CD4-positive, alpha-beta memory T cell (primary cell): Measurements from ENCODE around the gene TFCP2L1. TPM values are rescaled to one million over a fixed set of nuclear protein-coding genes. Genes with fewer than 3 reads are reported as not detected.

ENCODE experiments used
- CTCF ChIA-PET: fragments of 350-600 bp; sonication (Branson Sonifier 250); formaldehyde crosslinking; loops from one replicate; lab custom pipeline; 2021; ENCODE audit warnings: inconsistent platforms; ENCODE audit not compliant: partially characterized antibody; lab: Charles Lee
- POLR2A ChIA-PET: fragments of 350-600 bp; sonication (Branson Sonifier 250); formaldehyde crosslinking; loops from one replicate; lab custom pipeline; 2021; ENCODE audit not compliant: partially characterized antibody; lab: Charles Lee
- DNase-seq, 5 donors: peaks; one replicate each; pipeline versions ENCODE4 v3.0.0 to v3.0.0-alpha.2; 2020 to 2022; ENCODE audit warnings: mixed read lengths in 1 of 5
- H3K27ac ChIP-seq: one replicate; pipeline ENCODE4 v1.7.0; 2013; ENCODE audit warnings: low read depth, low read length
- H3K27me3 ChIP-seq: 2 replicates; pipeline ENCODE4 v1.7.0; 2013; ENCODE audit warnings: mild to moderate bottlenecking, low read length, moderate library complexity; ENCODE audit not compliant: insufficient read depth
- H3K36me3 ChIP-seq: 2 replicates; pipeline ENCODE4 v1.7.0; 2013; ENCODE audit warnings: mild to moderate bottlenecking, low read length, moderate library complexity; ENCODE audit not compliant: insufficient read depth
- H3K4me1 ChIP-seq: 2 replicates; pipeline ENCODE4 v1.7.0; 2013; ENCODE audit warnings: mild to moderate bottlenecking, low read length, moderate library complexity; ENCODE audit not compliant: insufficient read depth
- H3K4me3 ChIP-seq, 2 donors: one replicate each; pipeline ENCODE4 v1.7.0; 2013; ENCODE audit warnings: low read length in 2 of 2, mild to moderate bottlenecking in 1 of 2
- H3K9me3 ChIP-seq, 2 donors: one replicate each; pipeline ENCODE4 v1.7.0; 2013; ENCODE audit warnings: low read length in 2 of 2, control low read depth in 1 of 2; ENCODE audit not compliant: control insufficient read depth in 1 of 2
- H3K27ac Mint-ChIP-seq, 7 donors: one replicate each; pipeline ENCODE4 v1.8.0; 2020 to 2021; ENCODE audit warnings: mixed read lengths in 7 of 7, mild to moderate bottlenecking in 6 of 7, inconsistent platforms in 3 of 7, moderate library complexity in 3 of 7
- H3K27me3 Mint-ChIP-seq, 2 donors: one replicate each; pipeline ENCODE4 v1.8.0; 2020 to 2021; ENCODE audit warnings: mixed read lengths in 2 of 2
- H3K36me3 Mint-ChIP-seq, 2 donors: one replicate each; pipeline ENCODE4 v1.8.0; 2020 to 2021; ENCODE audit warnings: mixed read lengths in 2 of 2, inconsistent platforms in 1 of 2, mild to moderate bottlenecking in 1 of 2
- H3K4me1 Mint-ChIP-seq, 4 donors: one replicate each; pipeline ENCODE4 v1.8.0; 2020 to 2021; ENCODE audit warnings: mixed read lengths in 4 of 4, mild to moderate bottlenecking in 1 of 4
- H3K4me3 Mint-ChIP-seq, 8 donors: one replicate each; pipeline ENCODE4 v1.8.0; 2020 to 2021; ENCODE audit warnings: mixed read lengths in 8 of 8, mild to moderate bottlenecking in 7 of 8, moderate library complexity in 6 of 8, inconsistent platforms in 3 of 8
- H3K9me3 Mint-ChIP-seq, 8 donors: one replicate each; pipeline ENCODE4 v1.8.0; 2020 to 2021; ENCODE audit warnings: mixed read lengths in 8 of 8, mild to moderate bottlenecking in 5 of 8, inconsistent platforms in 3 of 8, moderate library complexity in 1 of 8
- intact Hi-C: fragments of 100-400 bp; cut with micrococcal nuclease; formaldehyde crosslinking; loops from one replicate; pipeline ENCODE4 v1.15.1; 2023
- polyA plus RNA-seq, 2 donors: library from polyadenylated mRNA; unstranded; fragments of 300-500 nt; fragmentation: Illumina TruSeq; gene quantifications; one replicate each; pipeline ENCODE4 v1.2.3, GENCODE V29; 2021
- total RNA-seq, 2 experiments: library from RNA; stranded (reverse); gene quantifications; one replicate each; pipeline ENCODE4 v1.2.3, GENCODE V29; 2021

The TFCP2L1 gene
- total and polyA plus RNA-seq, 4 experiments from 2014 or later: 0.06 TPM; not detected in 3

DNA sequence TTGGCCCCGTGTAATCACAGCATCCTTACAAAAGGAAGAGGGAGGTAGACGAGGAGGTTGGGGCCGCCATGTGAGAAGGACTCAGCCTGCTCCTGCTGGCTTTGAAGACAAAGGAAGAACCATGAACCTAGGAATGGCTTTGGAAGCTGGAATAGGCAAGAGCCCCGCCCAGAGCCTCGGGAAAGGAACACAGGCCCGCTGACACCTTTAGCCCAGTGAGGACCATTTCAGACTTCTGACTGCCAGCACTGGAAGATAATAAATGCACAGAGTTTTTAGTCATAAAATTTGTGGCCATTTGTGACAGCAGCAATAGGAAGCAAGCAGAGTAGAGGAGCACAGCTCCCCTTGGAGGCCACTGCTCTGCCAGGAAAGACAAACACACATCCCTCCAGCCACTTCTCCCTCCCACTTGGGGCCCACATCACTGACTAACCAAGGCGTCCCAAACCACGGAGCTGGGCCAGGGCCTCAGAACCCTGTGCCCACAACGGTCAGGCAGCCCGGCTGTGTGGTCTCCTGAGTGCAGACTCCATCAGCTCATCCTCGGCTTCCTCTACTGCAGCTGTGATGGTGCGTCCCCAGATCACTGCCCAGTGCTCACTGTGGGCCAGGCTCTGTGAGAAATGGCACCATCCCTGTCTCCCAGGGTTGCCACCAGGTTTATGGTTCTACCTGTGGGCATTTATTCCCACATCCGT, 39.7 kb downstream of the TFCP2L1 start:
- H3K36me3 ChIP-seq: no peaks in the 10 kb centered on the region
- CTCF ChIA-PET: no interaction called here
- POLR2A ChIA-PET: no interaction called here
- Mint-ChIP-seq H3K9me3 (no peaks in the 10 kb centered on the region), H3K36me3 (no peaks in the 10 kb centered on the region), H3K4me1 (no peaks in the 10 kb centered on the region), H3K27ac (no peak overlapping the region), H3K27me3 (peaks cover 0 to 2% of the 10 kb centered on the region in 2 donors), H3K4me3 (no peak overlapping the region)
- intact Hi-C loops: no loop called here
- H3K4me3 ChIP-seq: no peak overlapping the region
- H3K4me1 ChIP-seq: no peaks in the 10 kb centered on the region
- no peak overlapping the region for H3K27ac ChIP-seq
- no peaks in the 10 kb centered on the region for H3K27me3 ChIP-seq
- no peak for DNase-seq
- no peaks in the 10 kb centered on the region for H3K9me3 ChIP-seq

DNA sequence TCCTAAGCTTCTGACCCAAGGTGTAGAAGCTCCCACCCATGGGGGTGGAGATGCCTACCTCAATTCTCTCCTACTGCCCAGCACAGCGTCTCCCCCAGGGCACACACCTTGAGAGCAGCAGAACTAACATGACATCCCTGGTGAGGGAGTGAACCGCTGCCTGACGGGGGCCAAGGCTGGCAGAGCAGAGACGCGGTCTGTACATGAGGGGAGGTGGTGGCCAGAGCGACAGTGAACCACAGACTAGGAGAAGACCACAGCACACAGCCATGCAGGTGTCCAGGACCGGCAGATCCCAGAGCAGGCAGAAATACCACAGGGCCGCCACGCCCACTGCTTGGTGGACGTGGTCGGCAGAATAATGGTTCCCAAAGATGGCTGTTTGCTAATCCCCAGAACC, 40.4 kb downstream of the TFCP2L1 start:
- intact Hi-C loops: no loop called here
- Histone ChIP-seq H3K9me3 (no peaks in the 10 kb centered on the region), H3K4me3 (no peak overlapping the region), H3K27me3 (no peaks in the 10 kb centered on the region), H3K4me1 (no peaks in the 10 kb centered on the region), H3K27ac (no peak overlapping the region), H3K36me3 (no peaks in the 10 kb centered on the region)
- ChIA-PET CTCF (no interaction called here), POLR2A (no interaction called here)
- Mint-ChIP-seq H3K4me1 (no peaks in the 10 kb centered on the region), H3K9me3 (no peaks in the 10 kb centered on the region), H3K4me3 (no peak overlapping the region), H3K27me3 (peaks cover 0 to 3% of the 10 kb centered on the region in 2 donors), H3K27ac (no peak overlapping the region), H3K36me3 (no peaks in the 10 kb centered on the region)
- no peak for DNase-seq

DNA sequence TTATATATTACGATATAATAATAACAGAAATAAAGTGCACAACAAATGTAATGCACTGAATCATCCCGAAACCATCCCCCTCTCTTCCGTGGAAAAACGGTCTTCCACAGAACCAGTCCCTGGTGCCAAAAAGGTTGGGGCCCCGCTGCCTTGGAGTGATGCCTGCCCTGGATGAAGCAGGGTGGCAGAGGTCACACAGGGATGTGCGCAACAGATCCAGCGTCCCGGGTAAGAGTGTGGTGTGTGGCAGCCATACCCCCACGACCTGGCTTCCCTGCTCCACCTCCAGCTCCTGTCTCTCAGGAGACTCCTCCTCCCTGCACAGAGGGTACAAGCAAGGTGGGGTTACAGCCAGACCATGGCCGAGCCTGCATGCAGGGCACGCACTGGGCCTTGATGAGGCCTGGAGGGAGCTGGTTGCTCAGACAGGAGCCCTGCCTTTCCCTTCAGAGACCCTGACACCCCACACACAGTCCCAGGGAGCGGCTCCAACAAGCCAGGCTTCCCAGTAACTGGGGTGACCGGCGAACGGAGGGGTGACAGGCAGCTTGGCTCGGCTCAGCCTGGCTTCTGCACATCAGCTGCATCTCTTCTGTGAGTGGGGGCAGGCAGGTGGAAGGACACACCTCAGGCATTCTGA, 41.1 kb downstream of the TFCP2L1 start:
- no peak overlapping the region for H3K27ac ChIP-seq
- H3K4me3 ChIP-seq: no peak overlapping the region
- no peaks in the 10 kb centered on the region for H3K9me3 Mint-ChIP-seq
- no peaks in the 10 kb centered on the region for H3K36me3 Mint-ChIP-seq
- no peak overlapping the region for H3K4me3 Mint-ChIP-seq
- POLR2A ChIA-PET: interaction anchor here (0.5 kb wide), 1 partner anchor 427 kb away, joined by 3 read pairs; no protein-coding TSS in a partner anchor
- DNase-seq: no peak
- H3K27me3 ChIP-seq: no peaks in the 10 kb centered on the region
- H3K36me3 ChIP-seq: no peaks in the 10 kb centered on the region
- H3K27me3 Mint-ChIP-seq: peaks cover 0 to 3% of the 10 kb centered on the region in 2 donors
- no peak overlapping the region for H3K27ac Mint-ChIP-seq
- CTCF ChIA-PET: no interaction called here
- no peaks in the 10 kb centered on the region for H3K9me3 ChIP-seq
- H3K4me1 ChIP-seq: no peaks in the 10 kb centered on the region
- intact Hi-C loops: no loop called here
- no peaks in the 10 kb centered on the region for H3K4me1 Mint-ChIP-seq

DNA sequence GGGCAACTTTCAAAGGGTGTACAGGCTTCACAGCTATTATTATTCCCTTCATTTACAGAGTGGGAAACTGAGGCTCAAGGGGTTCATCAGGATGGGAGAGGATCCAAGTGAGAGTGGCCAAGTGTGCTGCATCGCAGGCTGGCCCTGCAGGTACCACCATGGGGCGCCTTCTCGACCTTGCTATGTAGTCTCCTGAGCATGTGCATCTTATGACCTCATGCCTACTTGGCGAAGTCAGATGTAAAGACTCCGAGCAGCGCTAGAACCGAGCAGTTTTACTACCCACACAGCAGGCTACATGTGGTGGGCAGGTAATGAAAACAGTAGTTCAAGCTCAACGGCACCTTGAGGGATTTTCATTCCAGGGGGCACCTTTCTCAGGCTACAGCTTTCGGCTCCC, 42.0 kb downstream of the TFCP2L1 start:
- Mint-ChIP-seq H3K4me1 (no peaks in the 10 kb centered on the region), H3K27ac (no peak overlapping the region), H3K27me3 (peaks cover 0 to 3% of the 10 kb centered on the region in 2 donors), H3K9me3 (no peaks in the 10 kb centered on the region), H3K36me3 (no peaks in the 10 kb centered on the region), H3K4me3 (no peak overlapping the region)
- no peaks in the 10 kb centered on the region for H3K36me3 ChIP-seq
- H3K4me1 ChIP-seq: no peaks in the 10 kb centered on the region
- H3K4me3 ChIP-seq: no peak overlapping the region
- ChIA-PET POLR2A (no interaction called here), CTCF (no interaction called here)
- no peak for DNase-seq
- no peaks in the 10 kb centered on the region for H3K9me3 ChIP-seq
- no peak overlapping the region for H3K27ac ChIP-seq
- no peaks in the 10 kb centered on the region for H3K27me3 ChIP-seq
- intact Hi-C loops: no loop called here

DNA sequence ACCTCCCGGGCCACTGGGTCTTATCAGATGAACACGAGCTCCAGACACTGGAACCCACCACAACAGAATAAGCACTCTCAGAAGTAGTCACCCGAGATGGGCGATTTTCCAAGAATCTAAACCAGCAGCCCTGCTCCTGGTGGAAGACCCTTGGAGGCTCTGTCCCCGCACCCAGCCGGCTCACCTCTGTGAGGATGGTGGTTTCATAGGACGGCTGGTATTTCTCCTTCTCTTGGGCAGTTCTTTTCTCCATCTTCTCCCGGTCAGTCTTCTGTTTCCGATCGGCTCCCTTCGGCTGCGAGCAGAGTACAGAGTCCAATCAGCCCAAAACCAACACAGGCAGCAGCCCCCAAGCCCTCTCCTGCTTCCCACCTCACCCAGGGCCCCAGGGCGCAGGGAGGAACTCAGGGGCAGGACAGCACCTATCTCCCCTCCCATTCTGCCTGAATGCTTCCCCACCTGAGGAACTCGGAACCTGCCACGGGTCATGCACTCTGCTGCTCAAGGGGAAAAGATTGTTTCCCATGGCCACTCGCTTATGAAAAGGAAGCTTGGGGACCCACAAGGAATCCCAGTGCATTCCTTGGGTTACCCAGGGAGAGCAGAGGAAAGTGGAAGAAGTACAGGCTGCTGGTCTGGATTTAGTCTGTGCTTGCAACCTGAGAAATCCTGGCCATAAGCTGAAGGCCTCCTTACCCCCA, 42.7 kb downstream of the TFCP2L1 start:
- Histone ChIP-seq H3K9me3 (no peaks in the 10 kb centered on the region), H3K4me1 (no peaks in the 10 kb centered on the region), H3K27me3 (no peaks in the 10 kb centered on the region), H3K36me3 (no peaks in the 10 kb centered on the region), H3K27ac (no peak overlapping the region), H3K4me3 (no peak overlapping the region)
- Mint-ChIP-seq H3K27ac (no peak overlapping the region), H3K4me1 (no peaks in the 10 kb centered on the region), H3K4me3 (no peak overlapping the region), H3K36me3 (no peaks in the 10 kb centered on the region), H3K9me3 (no peaks in the 10 kb centered on the region), H3K27me3 (peaks cover 0 to 3% of the 10 kb centered on the region in 2 donors)
- no peak for DNase-seq
- intact Hi-C loops: no loop called here
- CTCF ChIA-PET: no interaction called here
- POLR2A ChIA-PET: no interaction called here

DNA sequence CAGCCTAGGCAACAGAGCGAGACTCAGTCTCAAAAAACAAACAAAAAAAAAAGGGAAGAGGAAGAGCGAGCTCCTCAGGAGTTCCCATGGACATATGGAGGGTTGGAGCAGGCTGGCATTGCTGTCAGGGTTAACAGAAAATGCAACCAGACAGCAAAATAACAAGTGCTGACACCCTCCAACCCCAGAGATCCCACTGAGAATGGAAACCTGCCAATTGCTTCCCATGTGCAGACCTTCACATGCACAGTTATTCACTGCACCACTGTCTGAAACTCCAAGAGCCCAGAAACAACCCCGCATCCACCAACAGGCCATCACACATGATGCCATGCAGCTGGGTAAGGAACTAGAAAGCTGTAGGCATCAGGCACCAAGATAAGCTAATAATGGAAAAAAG, 43.5 kb downstream of the TFCP2L1 start:
- Histone ChIP-seq H3K36me3 (no peaks in the 10 kb centered on the region), H3K4me3 (no peak overlapping the region), H3K27ac (no peak overlapping the region), H3K9me3 (no peaks in the 10 kb centered on the region), H3K27me3 (no peaks in the 10 kb centered on the region), H3K4me1 (no peaks in the 10 kb centered on the region)
- intact Hi-C loops: no loop called here
- peaks cover 0 to 6% of the 10 kb centered on the region in 2 donors for H3K27me3 Mint-ChIP-seq
- no peak for DNase-seq
- no peak overlapping the region for H3K4me3 Mint-ChIP-seq
- POLR2A ChIA-PET: no interaction called here
- H3K36me3 Mint-ChIP-seq: no peaks in the 10 kb centered on the region
- no peaks in the 10 kb centered on the region for H3K4me1 Mint-ChIP-seq
- H3K27ac Mint-ChIP-seq: no peak overlapping the region
- no peaks in the 10 kb centered on the region for H3K9me3 Mint-ChIP-seq
- CTCF ChIA-PET: no interaction called here

DNA sequence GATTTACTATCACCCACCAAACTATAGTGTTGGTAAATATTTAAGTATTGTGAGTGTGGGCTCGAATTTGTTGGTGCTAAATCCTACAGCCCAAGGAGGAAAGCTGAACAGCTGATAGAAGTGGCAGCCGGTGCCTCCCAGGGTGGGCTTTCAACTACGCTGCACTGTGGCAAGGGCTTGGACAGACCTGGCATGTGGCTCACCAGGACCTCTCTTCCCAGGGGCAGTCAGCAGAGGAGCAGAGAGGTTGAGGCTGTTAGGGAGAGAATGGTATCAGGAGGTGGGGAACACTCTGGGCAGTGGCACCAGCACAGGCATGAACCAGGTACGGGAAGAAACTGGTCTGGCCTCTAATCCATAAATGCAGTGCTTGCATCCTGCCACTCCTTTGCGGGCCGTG, 44.6 kb downstream of the TFCP2L1 start:
- intact Hi-C loops: no loop called here
- Histone ChIP-seq H3K27me3 (no peaks in the 10 kb centered on the region), H3K9me3 (no peaks in the 10 kb centered on the region), H3K4me1 (no peaks in the 10 kb centered on the region), H3K36me3 (no peaks in the 10 kb centered on the region), H3K4me3 (no peak overlapping the region), H3K27ac (no peak overlapping the region)
- Mint-ChIP-seq H3K36me3 (no peaks in the 10 kb centered on the region), H3K27me3 (peaks cover 0 to 8% of the 10 kb centered on the region in 2 donors), H3K9me3 (no peaks in the 10 kb centered on the region), H3K4me3 (no peak overlapping the region), H3K4me1 (no peaks in the 10 kb centered on the region), H3K27ac (no peak overlapping the region)
- POLR2A ChIA-PET: no interaction called here
- CTCF ChIA-PET: no interaction called here
- DNase-seq: no peak
